ENCODE measurements around the gene PNMA8B.

The PNMA8B gene

DNA sequence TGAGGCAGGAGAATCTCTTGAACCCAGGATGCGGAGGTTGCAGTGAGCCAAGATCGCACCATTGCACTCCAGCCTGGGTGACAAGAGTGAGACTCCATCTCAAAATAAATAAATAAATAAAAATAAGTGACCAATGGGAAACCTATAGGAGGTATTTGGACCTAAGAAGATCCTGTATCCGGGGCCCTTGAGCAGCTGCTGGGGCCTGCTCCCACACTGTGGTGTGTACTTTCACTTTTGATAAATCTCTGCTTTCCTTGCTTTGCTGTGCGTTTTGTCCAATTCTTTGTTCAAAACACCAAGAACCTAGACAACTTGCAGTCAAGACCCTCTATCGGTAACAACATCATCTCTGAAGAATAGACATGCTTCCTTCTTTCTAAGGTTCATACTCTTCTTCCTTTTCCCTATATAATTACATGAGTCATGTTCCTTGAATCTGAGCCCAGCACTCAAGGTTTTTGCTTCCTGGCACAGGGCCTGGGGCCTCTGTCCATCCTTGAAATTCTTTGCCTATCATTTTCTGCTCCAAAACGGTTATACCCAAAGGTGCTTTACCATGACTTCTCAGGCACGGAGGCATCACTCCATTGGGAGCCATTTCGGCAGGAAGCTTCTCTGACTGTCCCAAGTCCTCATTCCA lies 52.7 kb downstream of the PNMA8B start:
- Histone ChIP-seq H3K9me3 (ENCODE audit: control insufficient read depth, low read length) (no peaks in the 10 kb centered on the region), H3K4me1 (ENCODE audit: control insufficient read depth, insufficient read depth, low read length) (no peaks in the 10 kb centered on the region), H3K4me3 (ENCODE audit: low read length) (no peak overlapping the region), H3K36me3 (ENCODE audit: control insufficient read depth, insufficient read depth, low read length) (no peaks in the 10 kb centered on the region), H3K27me3 (ENCODE audit: control insufficient read depth, insufficient read depth, low read length) (no peaks in the 10 kb centered on the region), H3K9ac (ENCODE audit: low read length) (no peak overlapping the region)

- Histone ChIP-seq H3K27me3 (ENCODE audit: control insufficient read depth, insufficient read depth, low read length) (no peaks in the 10 kb centered on the region), H3K36me3 (ENCODE audit: control insufficient read depth, insufficient read depth, low read length) (no peaks in the 10 kb centered on the region), H3K4me3 (ENCODE audit: low read length) (no peak overlapping the region), H3K9me3 (ENCODE audit: control insufficient read depth, low read length) (no peaks in the 10 kb centered on the region), H3K9ac (ENCODE audit: low read length) (no peak overlapping the region), H3K4me1 (ENCODE audit: control insufficient read depth, insufficient read depth, low read length) (no peaks in the 10 kb centered on the region)
These were observed 53.8 kb downstream of the PNMA8B start for GRCh38 chr19:46441866-46442265.

All from mucosa of stomach (tissue), 1 donor.